GM23338 (cell line): Measurements from ENCODE around the gene CEACAM16. TPM values are rescaled to one million over a fixed set of nuclear protein-coding genes. Genes with fewer than 3 reads are reported as not detected.

Source experiments
- ATAC-seq: fragments of 200-7000 bp; cut with Tn5 transposase; 3 replicates; pipeline ENCODE4 v1.9.1; 2020
- DNase-seq: peaks from one replicate; pipeline ENCODE4 v3.0.0-alpha.2; 2015; ENCODE audit warnings: low spot score
- H2AFZ ChIP-seq: fragments of 200-600 bp; sonication (generic); 2 replicates; pipeline ENCODE4 v1.8.0; 2016; ENCODE audit warnings: antibody characterized with exemption, mild to moderate bottlenecking, moderate library complexity
- H3F3A ChIP-seq: fragments of 200-600 bp; sonication (generic); replicated peaks from 2 replicates; pipeline ENCODE4 v1.8.0; 2017; ENCODE audit warnings: antibody characterized with exemption, mixed run types, low read depth
- H3K27ac ChIP-seq: fragments of 200-600 bp; sonication (generic); 2 replicates; pipeline ENCODE4 v1.6.1; 2016; ENCODE audit warnings: low read depth
- H3K27me3 ChIP-seq: fragments of 200-600 bp; sonication (generic); 2 replicates; pipeline ENCODE4 v1.8.0; 2016; ENCODE audit warnings: mild to moderate bottlenecking, mixed run types, moderate library complexity; ENCODE audit not compliant: insufficient read depth
- H3K36me3 ChIP-seq: fragments of 200-600 bp; sonication (generic); 2 replicates; pipeline ENCODE4 v1.8.0; 2016; ENCODE audit warnings: mild to moderate bottlenecking; ENCODE audit not compliant: insufficient read depth
- H3K4me1 ChIP-seq: fragments of 200-600 bp; sonication (generic); 2 replicates; pipeline ENCODE4 v1.8.0; 2016; ENCODE audit warnings: mild to moderate bottlenecking, moderate library complexity; ENCODE audit not compliant: insufficient read depth
- H3K4me2 ChIP-seq: fragments of 200-600 bp; sonication (generic); 2 replicates; pipeline ENCODE4 v1.7.1; 2017; ENCODE audit warnings: mixed run types
- H3K4me3 ChIP-seq: fragments of 200-600 bp; sonication (generic); 2 replicates; pipeline ENCODE4 v1.6.1; 2016; ENCODE audit warnings: mixed run types
- H3K79me2 ChIP-seq: fragments of 200-600 bp; sonication (generic); replicated peaks from 2 replicates; pipeline ENCODE4 v1.8.0; 2017; ENCODE audit warnings: mild to moderate bottlenecking; ENCODE audit not compliant: insufficient read depth
- H3K9me2 ChIP-seq: fragments of 200-600 bp; sonication (generic); 2 replicates; pipeline ENCODE4 v1.8.0; 2017; ENCODE audit not compliant: insufficient read depth
- H4K20me1 ChIP-seq: fragments of 200-600 bp; sonication (generic); replicated peaks from 2 replicates; pipeline ENCODE4 v1.8.0; 2017; ENCODE audit warnings: mild to moderate bottlenecking; ENCODE audit not compliant: insufficient read depth
- H3K27ac Mint-ChIP-seq: 2 replicates; pipeline ENCODE4 v1.8.0; 2020; ENCODE audit warnings: inconsistent platforms, mild to moderate bottlenecking, moderate library complexity, mixed read lengths
- H3K27me3 Mint-ChIP-seq: 3 replicates; pipeline ENCODE4 v1.8.0; 2022; ENCODE audit warnings: low read depth, mild to moderate bottlenecking, moderate library complexity, mixed read lengths, inconsistent platforms; ENCODE audit not compliant: insufficient read depth, poor library complexity
- H3K36me3 Mint-ChIP-seq: 3 replicates; pipeline ENCODE4 v1.8.0; 2021; ENCODE audit warnings: low read depth, mild to moderate bottlenecking, inconsistent platforms, moderate library complexity, mixed read lengths
- H3K4me1 Mint-ChIP-seq: 3 replicates; pipeline ENCODE4 v1.8.0; 2020; ENCODE audit warnings: mild to moderate bottlenecking, inconsistent platforms, mixed read lengths
- H3K4me3 Mint-ChIP-seq: 3 replicates; pipeline ENCODE4 v1.8.0; 2021; ENCODE audit warnings: moderate library complexity, mild to moderate bottlenecking, inconsistent platforms, mixed read lengths
- H3K9me3 Mint-ChIP-seq: 3 replicates; pipeline ENCODE4 v1.8.0; 2020; ENCODE audit warnings: moderate library complexity, mild to moderate bottlenecking, inconsistent platforms, mixed read lengths
- CREB1 ChIP-seq: fragments of 250-450 bp; sonication (Bioruptor Pico); IDR thresholded peaks from 2 replicates; pipeline ENCODE4 v1.5.0; 2020; ENCODE audit warnings: low read depth, mild to moderate bottlenecking, moderate library complexity
- EZH2phosphoT487 ChIP-seq: fragments of 200-600 bp; sonication (generic); IDR thresholded peaks from one replicate; pipeline ENCODE4 v1.8.1; 2018; ENCODE audit warnings: antibody characterized with exemption; ENCODE audit not compliant: unreplicated experiment
- ZNF331 ChIP-seq: fragments of 250-450 bp; sonication (Bioruptor Pico); IDR thresholded peaks from 2 replicates; pipeline ENCODE4 v1.5.0; 2020; ENCODE audit warnings: low read depth, mild to moderate bottlenecking, moderate library complexity
- polyA plus RNA-seq: library from polyadenylated mRNA; unstranded; fragments of >200 nt; fragmentation: Nextera tagmentation; extraction: Ambion mirVana; gene quantifications from 2 replicates; pipeline ENCODE4 v1.2.1, GENCODE V29; 2016
- total RNA-seq: library from RNA; depleted of rRNA; stranded (reverse); fragments of >200 nt; shearing (Covaris generic); gene quantifications from 2 replicates; pipeline ENCODE4 v1.2.3, GENCODE V29; 2014
- TF ChIP-seq, protein P1 (sequence below): fragments of 250-450 bp; sonication (Bioruptor Pico); IDR thresholded peaks from 2 replicates; pipeline ENCODE4 v1.5.0; 2020; ENCODE audit warnings: mild to moderate bottlenecking, moderate library complexity
- TF ChIP-seq, protein P2 (sequence below): IDR thresholded peaks from 2 replicates; pipeline ENCODE4 v1.6.1; 2016; ENCODE audit warnings: antibody characterized with exemption
- TF ChIP-seq, protein P3 (sequence below): IDR thresholded peaks from one replicate; pipeline ENCODE4 v1.6.1; 2018; ENCODE audit warnings: antibody characterized with exemption; ENCODE audit not compliant: unreplicated experiment

The CEACAM16 gene
- total and polyA plus RNA-seq, 2 experiments from 2014 or later, result not detected

DNA sequence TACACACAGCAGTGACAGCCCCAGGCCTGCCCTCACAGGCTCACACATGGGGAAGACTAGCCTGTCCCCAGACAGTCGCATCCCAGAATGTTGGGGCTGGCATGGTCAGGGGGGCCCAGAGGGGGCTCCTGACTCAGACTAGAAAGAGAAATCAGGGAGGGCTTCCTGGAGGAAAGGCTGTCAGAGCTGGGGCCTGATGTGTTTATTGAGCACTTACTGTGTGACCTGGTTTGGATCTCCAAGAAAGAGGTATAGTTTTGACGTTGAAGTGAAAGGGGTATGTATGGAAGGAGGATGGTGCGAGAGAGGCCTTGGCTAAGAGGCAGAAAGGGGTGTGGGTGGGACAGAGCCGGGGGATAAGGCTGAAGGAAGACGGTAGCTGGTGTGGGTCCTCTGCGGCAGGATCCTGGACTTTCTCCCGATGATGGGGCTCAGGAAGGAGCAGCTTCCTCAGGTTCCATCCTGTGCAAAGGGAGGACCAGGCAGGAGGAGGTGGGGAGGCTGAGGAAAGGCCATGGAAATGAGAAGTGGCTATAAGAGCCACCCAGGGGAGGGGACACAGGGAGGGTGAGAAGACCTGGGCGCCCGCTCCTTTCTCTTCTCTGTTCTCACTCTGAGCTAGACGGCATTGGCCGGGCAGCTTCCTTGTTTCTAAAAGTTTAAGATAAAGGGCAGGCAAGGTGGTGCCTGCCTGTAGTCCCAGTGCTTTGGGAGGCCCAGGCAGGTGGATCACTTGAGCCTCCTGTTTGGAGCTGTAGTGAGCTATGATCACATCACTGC is 33.5 kb downstream of the CEACAM16 start (continued):
- TF ChIP-seq, protein P1, sequence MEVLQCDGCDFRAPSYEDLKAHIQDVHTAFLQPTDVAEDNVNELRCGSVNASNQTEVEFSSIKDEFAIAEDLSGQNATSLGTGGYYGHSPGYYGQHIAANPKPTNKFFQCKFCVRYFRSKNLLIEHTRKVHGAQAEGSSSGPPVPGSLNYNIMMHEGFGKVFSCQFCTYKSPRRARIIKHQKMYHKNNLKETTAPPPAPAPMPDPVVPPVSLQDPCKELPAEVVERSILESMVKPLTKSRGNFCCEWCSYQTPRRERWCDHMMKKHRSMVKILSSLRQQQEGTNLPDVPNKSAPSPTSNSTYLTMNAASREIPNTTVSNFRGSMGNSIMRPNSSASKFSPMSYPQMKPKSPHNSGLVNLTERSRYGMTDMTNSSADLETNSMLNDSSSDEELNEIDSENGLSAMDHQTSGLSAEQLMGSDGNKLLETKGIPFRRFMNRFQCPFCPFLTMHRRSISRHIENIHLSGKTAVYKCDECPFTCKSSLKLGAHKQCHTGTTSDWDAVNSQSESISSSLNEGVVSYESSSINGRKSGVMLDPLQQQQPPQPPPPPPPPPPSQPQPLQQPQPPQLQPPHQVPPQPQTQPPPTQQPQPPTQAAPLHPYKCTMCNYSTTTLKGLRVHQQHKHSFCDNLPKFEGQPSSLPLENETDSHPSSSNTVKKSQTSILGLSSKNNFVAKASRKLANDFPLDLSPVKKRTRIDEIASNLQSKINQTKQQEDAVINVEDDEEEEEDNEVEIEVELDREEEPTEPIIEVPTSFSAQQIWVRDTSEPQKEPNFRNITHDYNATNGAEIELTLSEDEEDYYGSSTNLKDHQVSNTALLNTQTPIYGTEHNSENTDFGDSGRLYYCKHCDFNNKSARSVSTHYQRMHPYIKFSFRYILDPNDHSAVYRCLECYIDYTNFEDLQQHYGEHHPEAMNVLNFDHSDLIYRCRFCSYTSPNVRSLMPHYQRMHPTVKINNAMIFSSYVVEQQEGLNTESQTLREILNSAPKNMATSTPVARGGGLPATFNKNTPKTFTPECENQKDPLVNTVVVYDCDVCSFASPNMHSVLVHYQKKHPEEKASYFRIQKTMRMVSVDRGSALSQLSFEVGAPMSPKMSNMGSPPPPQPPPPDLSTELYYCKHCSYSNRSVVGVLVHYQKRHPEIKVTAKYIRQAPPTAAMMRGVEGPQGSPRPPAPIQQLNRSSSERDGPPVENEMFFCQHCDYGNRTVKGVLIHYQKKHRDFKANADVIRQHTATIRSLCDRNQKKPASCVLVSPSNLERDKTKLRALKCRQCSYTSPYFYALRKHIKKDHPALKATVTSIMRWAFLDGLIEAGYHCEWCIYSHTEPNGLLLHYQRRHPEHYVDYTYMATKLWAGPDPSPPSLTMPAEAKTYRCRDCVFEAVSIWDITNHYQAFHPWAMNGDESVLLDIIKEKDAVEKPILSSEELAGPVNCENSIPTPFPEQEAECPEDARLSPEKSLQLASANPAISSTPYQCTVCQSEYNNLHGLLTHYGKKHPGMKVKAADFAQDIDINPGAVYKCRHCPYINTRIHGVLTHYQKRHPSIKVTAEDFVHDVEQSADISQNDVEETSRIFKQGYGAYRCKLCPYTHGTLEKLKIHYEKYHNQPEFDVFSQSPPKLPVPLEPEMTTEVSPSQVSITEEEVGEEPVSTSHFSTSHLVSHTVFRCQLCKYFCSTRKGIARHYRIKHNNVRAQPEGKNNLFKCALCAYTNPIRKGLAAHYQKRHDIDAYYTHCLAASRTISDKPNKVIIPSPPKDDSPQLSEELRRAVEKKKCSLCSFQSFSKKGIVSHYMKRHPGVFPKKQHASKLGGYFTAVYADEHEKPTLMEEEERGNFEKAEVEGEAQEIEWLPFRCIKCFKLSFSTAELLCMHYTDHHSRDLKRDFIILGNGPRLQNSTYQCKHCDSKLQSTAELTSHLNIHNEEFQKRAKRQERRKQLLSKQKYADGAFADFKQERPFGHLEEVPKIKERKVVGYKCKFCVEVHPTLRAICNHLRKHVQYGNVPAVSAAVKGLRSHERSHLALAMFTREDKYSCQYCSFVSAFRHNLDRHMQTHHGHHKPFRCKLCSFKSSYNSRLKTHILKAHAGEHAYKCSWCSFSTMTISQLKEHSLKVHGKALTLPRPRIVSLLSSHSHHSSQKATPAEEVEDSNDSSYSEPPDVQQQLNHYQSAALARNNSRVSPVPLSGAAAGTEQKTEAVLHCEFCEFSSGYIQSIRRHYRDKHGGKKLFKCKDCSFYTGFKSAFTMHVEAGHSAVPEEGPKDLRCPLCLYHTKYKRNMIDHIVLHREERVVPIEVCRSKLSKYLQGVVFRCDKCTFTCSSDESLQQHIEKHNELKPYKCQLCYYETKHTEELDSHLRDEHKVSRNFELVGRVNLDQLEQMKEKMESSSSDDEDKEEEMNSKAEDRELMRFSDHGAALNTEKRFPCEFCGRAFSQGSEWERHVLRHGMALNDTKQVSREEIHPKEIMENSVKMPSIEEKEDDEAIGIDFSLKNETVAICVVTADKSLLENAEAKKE (CRISPR knock-in tag), result no peak
- TF ChIP-seq ZNF331, result no peak
- TF ChIP-seq EZH2phosphoT487, result no peak
- TF ChIP-seq, protein P2, sequence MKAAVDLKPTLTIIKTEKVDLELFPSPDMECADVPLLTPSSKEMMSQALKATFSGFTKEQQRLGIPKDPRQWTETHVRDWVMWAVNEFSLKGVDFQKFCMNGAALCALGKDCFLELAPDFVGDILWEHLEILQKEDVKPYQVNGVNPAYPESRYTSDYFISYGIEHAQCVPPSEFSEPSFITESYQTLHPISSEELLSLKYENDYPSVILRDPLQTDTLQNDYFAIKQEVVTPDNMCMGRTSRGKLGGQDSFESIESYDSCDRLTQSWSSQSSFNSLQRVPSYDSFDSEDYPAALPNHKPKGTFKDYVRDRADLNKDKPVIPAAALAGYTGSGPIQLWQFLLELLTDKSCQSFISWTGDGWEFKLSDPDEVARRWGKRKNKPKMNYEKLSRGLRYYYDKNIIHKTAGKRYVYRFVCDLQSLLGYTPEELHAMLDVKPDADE, result no peak
- TF ChIP-seq CREB1 (CRISPR knock-in tag), result no peak

DNA sequence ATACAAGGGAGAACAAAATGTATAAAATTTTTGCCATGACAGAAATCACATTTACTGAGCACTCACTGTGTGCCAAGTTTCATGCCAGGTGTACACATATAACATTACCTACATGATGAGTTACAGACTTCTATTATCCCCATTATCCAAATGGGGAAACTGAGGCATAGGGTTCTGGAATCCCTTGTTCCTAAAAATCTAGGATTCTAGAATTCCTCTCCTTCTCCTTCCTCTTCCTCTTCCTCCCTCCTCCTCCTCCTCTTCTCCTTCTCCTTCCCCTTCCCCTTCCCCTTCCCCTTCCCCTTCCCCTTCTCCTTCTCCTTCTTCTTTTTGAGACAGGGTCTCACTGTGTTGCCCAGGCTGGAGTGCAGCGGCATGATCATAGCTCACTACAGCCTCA is 35.4 kb downstream of the CEACAM16 start:
- Histone ChIP-seq H3K27ac (no peak overlapping the region), H3K4me1 (no peaks in the 10 kb centered on the region), H3K27me3 (no peaks in the 10 kb centered on the region), H3F3A (no peaks in the 10 kb centered on the region), H3K79me2 (no peaks in the 10 kb centered on the region), H2AFZ (no peak overlapping the region), H4K20me1 (no peaks in the 10 kb centered on the region), H3K36me3 (no peaks in the 10 kb centered on the region), H3K4me3 (no peak overlapping the region), H3K4me2 (no peak overlapping the region), H3K9me2 (no peaks in the 10 kb centered on the region)
- no peak overlapping the region for H3K4me3 Mint-ChIP-seq
- peaks cover 8% of the 10 kb centered on the region for H3K27me3 Mint-ChIP-seq
- peaks cover 2% of the 10 kb centered on the region; the same call in 2 of the 3 replicates for H3K4me1 Mint-ChIP-seq
- no peak overlapping the region for H3K27ac Mint-ChIP-seq
- H3K36me3 Mint-ChIP-seq, result no peaks in the 10 kb centered on the region
- H3K9me3 Mint-ChIP-seq, result no peaks in the 10 kb centered on the region
- no peak for ATAC-seq
- no peak for DNase-seq
- TF ChIP-seq, protein P3, sequence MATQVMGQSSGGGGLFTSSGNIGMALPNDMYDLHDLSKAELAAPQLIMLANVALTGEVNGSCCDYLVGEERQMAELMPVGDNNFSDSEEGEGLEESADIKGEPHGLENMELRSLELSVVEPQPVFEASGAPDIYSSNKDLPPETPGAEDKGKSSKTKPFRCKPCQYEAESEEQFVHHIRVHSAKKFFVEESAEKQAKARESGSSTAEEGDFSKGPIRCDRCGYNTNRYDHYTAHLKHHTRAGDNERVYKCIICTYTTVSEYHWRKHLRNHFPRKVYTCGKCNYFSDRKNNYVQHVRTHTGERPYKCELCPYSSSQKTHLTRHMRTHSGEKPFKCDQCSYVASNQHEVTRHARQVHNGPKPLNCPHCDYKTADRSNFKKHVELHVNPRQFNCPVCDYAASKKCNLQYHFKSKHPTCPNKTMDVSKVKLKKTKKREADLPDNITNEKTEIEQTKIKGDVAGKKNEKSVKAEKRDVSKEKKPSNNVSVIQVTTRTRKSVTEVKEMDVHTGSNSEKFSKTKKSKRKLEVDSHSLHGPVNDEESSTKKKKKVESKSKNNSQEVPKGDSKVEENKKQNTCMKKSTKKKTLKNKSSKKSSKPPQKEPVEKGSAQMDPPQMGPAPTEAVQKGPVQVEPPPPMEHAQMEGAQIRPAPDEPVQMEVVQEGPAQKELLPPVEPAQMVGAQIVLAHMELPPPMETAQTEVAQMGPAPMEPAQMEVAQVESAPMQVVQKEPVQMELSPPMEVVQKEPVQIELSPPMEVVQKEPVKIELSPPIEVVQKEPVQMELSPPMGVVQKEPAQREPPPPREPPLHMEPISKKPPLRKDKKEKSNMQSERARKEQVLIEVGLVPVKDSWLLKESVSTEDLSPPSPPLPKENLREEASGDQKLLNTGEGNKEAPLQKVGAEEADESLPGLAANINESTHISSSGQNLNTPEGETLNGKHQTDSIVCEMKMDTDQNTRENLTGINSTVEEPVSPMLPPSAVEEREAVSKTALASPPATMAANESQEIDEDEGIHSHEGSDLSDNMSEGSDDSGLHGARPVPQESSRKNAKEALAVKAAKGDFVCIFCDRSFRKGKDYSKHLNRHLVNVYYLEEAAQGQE, result no peak
